ENCODE results near the gene RBM23.

Gene RBM23

GRCh38 chr14:22896760-22897159 lies 22.2 kb downstream of the RBM23 start:
- TF ChIP-seq FOXM1 (IDR thresholded peaks at IDR 0.05; ENCODE audit: borderline replicate concordance, low read depth) = no peak
- no peak for TF ChIP-seq NFIC (IDR thresholded peaks at IDR 0.05)
- TF ChIP-seq YY1 (IDR thresholded peaks at IDR 0.05; ENCODE audit: low read depth) = no peak
- TF ChIP-seq TCF12 (IDR thresholded peaks at IDR 0.05; ENCODE audit: low read depth) = no peak
- no peak for TF ChIP-seq REST (IDR thresholded peaks at IDR 0.05; ENCODE audit: low read depth)
- no peak for TF ChIP-seq RAD21 (IDR thresholded peaks at IDR 0.05; ENCODE audit: low read depth)
- no peak for TF ChIP-seq EGR1 (IDR thresholded peaks at IDR 0.05)
- TF ChIP-seq CREB1 (IDR thresholded peaks at IDR 0.05; ENCODE audit: low read depth) = no peak
- TF ChIP-seq MAX (IDR thresholded peaks at IDR 0.05) = no peak
- no peak for TF ChIP-seq ZBTB7A (IDR thresholded peaks at IDR 0.05; ENCODE audit: low read depth)
- TF ChIP-seq EP300 (IDR thresholded peaks at IDR 0.05; ENCODE audit: borderline replicate concordance) = no peak
- no peak for TF ChIP-seq TAF1 (IDR thresholded peaks at IDR 0.05; ENCODE audit: low read depth)
- TF ChIP-seq TEAD4 (IDR thresholded peaks at IDR 0.05) = no peak

- TF ChIP-seq CEBPB (IDR thresholded peaks at IDR 0.05) (no peak), EP300 (IDR thresholded peaks at IDR 0.05; ENCODE audit: borderline replicate concordance) (no peak), TCF12 (IDR thresholded peaks at IDR 0.05; ENCODE audit: low read depth) (no peak), USF1 (IDR thresholded peaks at IDR 0.05) (no peak), TAF1 (IDR thresholded peaks at IDR 0.05; ENCODE audit: low read depth) (no peak), NFIC (IDR thresholded peaks at IDR 0.05) (no peak), ZBTB7A (IDR thresholded peaks at IDR 0.05; ENCODE audit: low read depth) (no peak), FOXM1 (IDR thresholded peaks at IDR 0.05; ENCODE audit: borderline replicate concordance, low read depth) (no peak), YY1 (IDR thresholded peaks at IDR 0.05; ENCODE audit: low read depth) (no peak), CREB1 (IDR thresholded peaks at IDR 0.05; ENCODE audit: low read depth) (no peak), EGR1 (IDR thresholded peaks at IDR 0.05) (no peak), MAX (IDR thresholded peaks at IDR 0.05) (no peak), REST (IDR thresholded peaks at IDR 0.05; ENCODE audit: low read depth) (no peak), TEAD4 (IDR thresholded peaks at IDR 0.05) (no peak), RAD21 (IDR thresholded peaks at IDR 0.05; ENCODE audit: low read depth) (no peak)
Measured at GRCh38 chr14:22896356-22896755, 22.6 kb downstream of the RBM23 start.

GRCh38 chr14:22895402-22895801 lies 23.5 kb downstream of the RBM23 start:
- TF ChIP-seq TAF1 (IDR thresholded peaks at IDR 0.05; ENCODE audit: low read depth) = no peak
- TF ChIP-seq NFIC (IDR thresholded peaks at IDR 0.05) = no peak
- no peak for TF ChIP-seq MAX (IDR thresholded peaks at IDR 0.05)
- TF ChIP-seq USF1 (IDR thresholded peaks at IDR 0.05) = no peak

GRCh38 chr14:22893706-22894105 lies 25.2 kb downstream of the RBM23 start:
- no peak for TF ChIP-seq EP300 (IDR thresholded peaks at IDR 0.05; ENCODE audit: borderline replicate concordance)
- TF ChIP-seq ZBTB7A (IDR thresholded peaks at IDR 0.05; ENCODE audit: low read depth) = no peak
- TF ChIP-seq RAD21 (IDR thresholded peaks at IDR 0.05; ENCODE audit: low read depth) = no peak
- no peak for TF ChIP-seq MAX (IDR thresholded peaks at IDR 0.05)
- no peak for TF ChIP-seq EGR1 (IDR thresholded peaks at IDR 0.05)
- no peak for TF ChIP-seq CREB1 (IDR thresholded peaks at IDR 0.05; ENCODE audit: low read depth)
- no peak for TF ChIP-seq USF1 (IDR thresholded peaks at IDR 0.05)
- no peak for TF ChIP-seq TCF12 (IDR thresholded peaks at IDR 0.05; ENCODE audit: low read depth)
- no peak for TF ChIP-seq TEAD4 (IDR thresholded peaks at IDR 0.05)
- TF ChIP-seq REST (IDR thresholded peaks at IDR 0.05; ENCODE audit: low read depth) = no peak
- no peak for TF ChIP-seq TAF1 (IDR thresholded peaks at IDR 0.05; ENCODE audit: low read depth)
- no peak for TF ChIP-seq FOXM1 (IDR thresholded peaks at IDR 0.05; ENCODE audit: borderline replicate concordance, low read depth)
- TF ChIP-seq NFIC (IDR thresholded peaks at IDR 0.05) = no peak
- no peak for TF ChIP-seq YY1 (IDR thresholded peaks at IDR 0.05; ENCODE audit: low read depth)

Measured in Ishikawa (cell line).